Kidney (tissue), 14 donors: Measurements from ENCODE around the gene THBS3. TPM values are rescaled to one million over a fixed set of nuclear protein-coding genes. Genes with fewer than 3 reads are reported as not detected.

Experiments used
- DNase-seq, 5 donors: peaks; one replicate each; pipeline ENCODE4 v3.0.0-alpha.2; 2013 to 2020
- FAIRE-seq: peaks from 2 replicates; lab custom pipeline; 2012; peaks lifted over from hg19 to GRCh38; lab: Jason Lieb, UNC
- H3K27ac ChIP-seq, 2 donors: one replicate each; pipeline ENCODE4 v1.7.0; 2013; ENCODE audit warnings: low read depth in 2 of 2, low read length in 2 of 2, inconsistent platforms in 1 of 2
- H3K27me3 ChIP-seq: one replicate; pipeline ENCODE4 v1.7.1; 2013; ENCODE audit warnings: low read length, inconsistent platforms; ENCODE audit not compliant: control insufficient read depth, insufficient read depth
- H3K36me3 ChIP-seq, 3 donors: one replicate each; pipeline versions ENCODE4 v1.7.0 to v1.7.1; 2013; ENCODE audit warnings: low read length in 3 of 3, control low read depth in 1 of 3, inconsistent platforms in 1 of 3; ENCODE audit not compliant: insufficient read depth in 3 of 3, control insufficient read depth in 2 of 3
- H3K4me1 ChIP-seq, 3 donors: one replicate each; pipeline versions ENCODE4 v1.7.0 to v1.7.1; 2013; ENCODE audit warnings: low read length in 3 of 3, inconsistent platforms in 1 of 3, low read depth in 1 of 3; ENCODE audit not compliant: control insufficient read depth in 2 of 3, insufficient read depth in 2 of 3
- H3K4me3 ChIP-seq, 3 donors: one replicate each; pipeline versions ENCODE4 v1.7.0 to v1.8.1; 2013; ENCODE audit warnings: low read length in 3 of 3, control low read depth in 1 of 3, inconsistent platforms in 1 of 3
- H3K9ac ChIP-seq, 3 donors: one replicate each; pipeline versions ENCODE4 v1.7.0 to v1.7.1; 2013; ENCODE audit warnings: low read length in 3 of 3, control low read depth in 1 of 3, inconsistent platforms in 1 of 3
- H3K9me3 ChIP-seq, 3 donors: one replicate each; pipeline versions ENCODE4 v1.7.0 to v1.7.1; 2013; ENCODE audit warnings: low read length in 3 of 3, control low read depth in 1 of 3, inconsistent platforms in 1 of 3; ENCODE audit not compliant: control insufficient read depth in 2 of 3, insufficient read depth in 1 of 3
- CTCF ChIP-seq: IDR thresholded peaks from 3 replicates; pipeline ENCODE4 v1.5.1; 2012; ENCODE audit warnings: mild to moderate bottlenecking, moderate library complexity, borderline replicate concordance; ENCODE audit not compliant: insufficient read depth; ENCODE audit errors: extremely low read depth
- intact Hi-C: fragments of 100-400 bp; cut with DNase I; formaldehyde crosslinking; loops from one replicate; pipeline ENCODE4 v1.11.1; 2022
- polyA plus RNA-seq: library from polyadenylated mRNA; stranded (reverse); fragments of 350-450 nt; fragmentation: Illumina TruSeq; extraction: RNeasy Lipid Tissue Mini Kit (QIAGEN cat#74804); gene quantifications from one replicate; pipeline ENCODE4 v1.2.3, GENCODE V29; 2014; ENCODE audit warnings: low read depth, low replicate concordance; ENCODE audit not compliant: insufficient read depth
- total RNA-seq: library from RNA; stranded (reverse); fragmentation: NEBNext Ultra II Directional; extraction: Animal tissue kit (Norgen Biotek cat#: 25700); gene quantifications from one replicate; pipeline ENCODE4 v1.2.1, GENCODE V29; 2021
- donor health status: control.
- donor health status: control.
- donor health status: control.
- donor health status: control.
- donor health status: control.
- donor health status: DM: yes; HTN: yes; CAD: no.
- donor health status: Normal renal cell carcinoma (clear cell type).

Gene THBS3
- total and polyA plus RNA-seq, 2 donors from 2014 or later: 21.4 to 33.0 TPM

- intact Hi-C loops: loop anchor here (10.0 kb wide), 1 partner anchor 49 kb away; no protein-coding TSS in a partner anchor
- peak in 2 of 5 donors; percentile 62 to 80 for DNase-seq
- peak; percentile 7 for TF ChIP-seq CTCF
- Histone ChIP-seq H3K27ac (no peak overlapping the region), H3K4me3 (no peak overlapping the region), H3K9me3 (no peaks in the 10 kb centered on the region), H3K36me3 (no peaks in the 10 kb centered on the region), H3K27me3 (no peaks in the 10 kb centered on the region), H3K9ac (no peak overlapping the region), H3K4me1 (peaks cover 0 to 19% (median 10%) of the 10 kb centered on the region in 3 donors)
- FAIRE-seq: no peak
Measured at GRCh38 chr1:155175927-155176371, 31.7 kb downstream of the THBS3 start.

GRCh38 chr1:155175281-155175926, 32.3 kb downstream of the THBS3 start:
- peak in 2 of 5 donors; percentile 57 to 83 for DNase-seq

GRCh38 chr1:155174324-155175280, 33.1 kb downstream of the THBS3 start:
- Histone ChIP-seq H3K27me3 (no peaks in the 10 kb centered on the region), H3K4me1 (peaks cover 0 to 19% (median 10%) of the 10 kb centered on the region in 3 donors), H3K9ac (peak overlapping the region in 1 of 3 donors; percentile 15), H3K9me3 (no peaks in the 10 kb centered on the region), H3K4me3 (peak overlapping the region in 1 of 3 donors; percentile 33), H3K36me3 (peaks cover 0 to 5% (median 2%) of the 10 kb centered on the region in 3 donors), H3K27ac (no peak overlapping the region)
- intact Hi-C loops: loop anchor here (10.0 kb wide), 1 partner anchor 50 kb away; no protein-coding TSS in a partner anchor
- DNase-seq: peak; percentile 45 to 90 (median 61)
- no peak for TF ChIP-seq CTCF
- no peak for FAIRE-seq

More at GRCh38 chr1:155175281-155175926, 32.3 kb downstream of the THBS3 start:
- Histone ChIP-seq H3K9ac (no peak overlapping the region), H3K4me3 (no peak overlapping the region), H3K27me3 (no peaks in the 10 kb centered on the region), H3K36me3 (peaks cover 0 to under 1% (median 0%) of the 10 kb centered on the region in 3 donors), H3K9me3 (no peaks in the 10 kb centered on the region), H3K27ac (no peak overlapping the region), H3K4me1 (peaks cover 0 to 19% (median 10%) of the 10 kb centered on the region in 3 donors)
- no peak for FAIRE-seq
- TF ChIP-seq CTCF: no peak
- intact Hi-C loops: loop anchor here (10.0 kb wide), 1 partner anchor 49 kb away; no protein-coding TSS in a partner anchor
